SK-N-SH treated with all-trans-retinoic acid at 6 μM for 48 hours (cell line): ENCODE data around the gene RBM47.

ENCODE experiments used
- ATAC-seq: fragments of 200-7000 bp; cut with Tn5 transposase; 3 replicates; pipeline ENCODE4 v1.9.1; 2020; ENCODE audit warnings: mild to moderate bottlenecking, moderate library complexity
- BACH2 ChIP-seq: fragments of 250-450 bp; sonication (Bioruptor Pico); IDR thresholded peaks from 2 replicates; pipeline ENCODE4 v1.9.0; 2021; ENCODE audit warnings: mild to moderate bottlenecking, borderline replicate concordance
- ESRRG ChIP-seq: fragments of 250-450 bp; sonication (Bioruptor Pico); IDR thresholded peaks from 2 replicates; pipeline ENCODE4 v1.6.1; 2021; ENCODE audit warnings: mild to moderate bottlenecking
- GLIS3 ChIP-seq: fragments of 250-450 bp; sonication (Bioruptor Pico); IDR thresholded peaks from 2 replicates; pipeline ENCODE4 v1.5.0; 2020; ENCODE audit warnings: mild to moderate bottlenecking, moderate library complexity
- ISL1 ChIP-seq: fragments of 250-450 bp; sonication (Bioruptor Pico); IDR thresholded peaks from 2 replicates; pipeline ENCODE4 v2.1.2; 2022; ENCODE audit warnings: mild to moderate bottlenecking, moderate library complexity
- OSR1 ChIP-seq: fragments of 250-450 bp; sonication (Bioruptor Pico); IDR thresholded peaks from 2 replicates; pipeline ENCODE4 v1.8.0; 2022; ENCODE audit warnings: moderate library complexity, mild to moderate bottlenecking, inconsistent platforms
- PATZ1 ChIP-seq: fragments of 250-450 bp; sonication (Bioruptor Pico); IDR thresholded peaks from 2 replicates; pipeline ENCODE4 v1.8.0; 2020; ENCODE audit warnings: mild to moderate bottlenecking, moderate library complexity, borderline replicate concordance
- POU6F1 ChIP-seq: fragments of 250-450 bp; sonication (Bioruptor Pico); IDR thresholded peaks from 2 replicates; pipeline ENCODE4 v1.8.0; 2021; ENCODE audit warnings: low read depth, mild to moderate bottlenecking, moderate library complexity, borderline replicate concordance
- PPARA ChIP-seq: fragments of 250-450 bp; sonication (Bioruptor Pico); IDR thresholded peaks from 2 replicates; pipeline ENCODE4 v1.5.0; 2020; ENCODE audit warnings: mild to moderate bottlenecking, borderline replicate concordance
- RARB ChIP-seq: fragments of 250-450 bp; sonication (Bioruptor Pico); IDR thresholded peaks from 2 replicates; pipeline ENCODE4 v1.8.0; 2021; ENCODE audit warnings: mild to moderate bottlenecking, moderate library complexity
- SNAI2 ChIP-seq: fragments of 250-450 bp; sonication (Bioruptor Pico); IDR thresholded peaks from 2 replicates; pipeline ENCODE4 v1.5.0; 2020; ENCODE audit warnings: mild to moderate bottlenecking, moderate library complexity
- TCF4 ChIP-seq: fragments of 250-450 bp; sonication (Bioruptor Pico); IDR thresholded peaks from 2 replicates; pipeline ENCODE4 v1.8.0; 2021; ENCODE audit warnings: mild to moderate bottlenecking, moderate library complexity, borderline replicate concordance
- TOX ChIP-seq: fragments of 250-450 bp; sonication (Bioruptor Pico); IDR thresholded peaks from 2 replicates; pipeline ENCODE4 v1.8.0; 2021; ENCODE audit warnings: mild to moderate bottlenecking, moderate library complexity, borderline replicate concordance
- ZFP3 ChIP-seq: fragments of 250-450 bp; sonication (Bioruptor Pico); IDR thresholded peaks from 2 replicates; pipeline ENCODE4 v1.5.0; 2020; ENCODE audit warnings: mild to moderate bottlenecking, moderate library complexity
- ZFP30 ChIP-seq: fragments of 450-650 bp; formaldehyde crosslinking; IDR thresholded peaks from 2 replicates; pipeline ENCODE4 v1.5.0; 2022; ENCODE audit warnings: mild to moderate bottlenecking, moderate library complexity
- ZNF565 ChIP-seq: fragments of 450-650 bp; formaldehyde crosslinking; conservative IDR thresholded peaks from 2 replicates; pipeline ENCODE4 v1.5.0; 2020; ENCODE audit warnings: low read depth, mild to moderate bottlenecking, moderate library complexity
- ZNF70 ChIP-seq: fragments of 450-650 bp; formaldehyde crosslinking; IDR thresholded peaks from 2 replicates; pipeline ENCODE4 v1.5.0; 2020; ENCODE audit warnings: mild to moderate bottlenecking, moderate library complexity
- ZNF8 ChIP-seq: fragments of 450-650 bp; formaldehyde crosslinking; IDR thresholded peaks from 2 replicates; pipeline ENCODE4 v1.5.0; 2020; ENCODE audit warnings: mild to moderate bottlenecking, moderate library complexity
- TF ChIP-seq, protein P1 (sequence below): fragments of 250-450 bp; sonication (Bioruptor Pico); IDR thresholded peaks from 2 replicates; pipeline ENCODE4 v1.5.0; 2020; ENCODE audit warnings: mild to moderate bottlenecking, moderate library complexity
- TF ChIP-seq, protein P2 (sequence below): fragments of 250-450 bp; sonication (Bioruptor Pico); IDR thresholded peaks from 2 replicates; pipeline ENCODE4 v1.5.1; 2021; ENCODE audit warnings: mild to moderate bottlenecking, moderate library complexity

RBM47 gene

DNA sequence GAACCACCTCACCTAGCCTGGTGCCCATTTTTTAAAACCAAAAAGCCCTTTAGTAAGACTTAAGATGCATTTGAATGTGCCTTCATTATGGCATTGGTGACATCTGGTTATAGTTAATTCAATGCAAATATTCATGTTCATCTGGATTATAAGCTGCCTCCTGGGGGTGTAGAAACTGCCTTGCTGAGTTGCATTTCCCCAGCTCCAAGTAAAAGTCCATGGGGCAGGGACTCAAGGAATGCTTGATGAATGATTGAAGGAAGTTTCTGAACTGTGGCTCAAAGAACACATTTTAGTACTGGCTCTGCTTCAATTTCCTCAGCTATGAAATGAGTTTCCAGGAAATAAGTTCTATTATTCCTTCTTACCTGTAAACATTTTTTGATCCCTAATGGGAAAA lies 18.5 kb upstream of the RBM47 start (continued):
- TF ChIP-seq, protein P1, sequence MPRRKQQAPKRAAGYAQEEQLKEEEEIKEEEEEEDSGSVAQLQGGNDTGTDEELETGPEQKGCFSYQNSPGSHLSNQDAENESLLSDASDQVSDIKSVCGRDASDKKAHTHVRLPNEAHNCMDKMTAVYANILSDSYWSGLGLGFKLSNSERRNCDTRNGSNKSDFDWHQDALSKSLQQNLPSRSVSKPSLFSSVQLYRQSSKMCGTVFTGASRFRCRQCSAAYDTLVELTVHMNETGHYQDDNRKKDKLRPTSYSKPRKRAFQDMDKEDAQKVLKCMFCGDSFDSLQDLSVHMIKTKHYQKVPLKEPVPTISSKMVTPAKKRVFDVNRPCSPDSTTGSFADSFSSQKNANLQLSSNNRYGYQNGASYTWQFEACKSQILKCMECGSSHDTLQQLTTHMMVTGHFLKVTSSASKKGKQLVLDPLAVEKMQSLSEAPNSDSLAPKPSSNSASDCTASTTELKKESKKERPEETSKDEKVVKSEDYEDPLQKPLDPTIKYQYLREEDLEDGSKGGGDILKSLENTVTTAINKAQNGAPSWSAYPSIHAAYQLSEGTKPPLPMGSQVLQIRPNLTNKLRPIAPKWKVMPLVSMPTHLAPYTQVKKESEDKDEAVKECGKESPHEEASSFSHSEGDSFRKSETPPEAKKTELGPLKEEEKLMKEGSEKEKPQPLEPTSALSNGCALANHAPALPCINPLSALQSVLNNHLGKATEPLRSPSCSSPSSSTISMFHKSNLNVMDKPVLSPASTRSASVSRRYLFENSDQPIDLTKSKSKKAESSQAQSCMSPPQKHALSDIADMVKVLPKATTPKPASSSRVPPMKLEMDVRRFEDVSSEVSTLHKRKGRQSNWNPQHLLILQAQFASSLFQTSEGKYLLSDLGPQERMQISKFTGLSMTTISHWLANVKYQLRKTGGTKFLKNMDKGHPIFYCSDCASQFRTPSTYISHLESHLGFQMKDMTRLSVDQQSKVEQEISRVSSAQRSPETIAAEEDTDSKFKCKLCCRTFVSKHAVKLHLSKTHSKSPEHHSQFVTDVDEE (CRISPR knock-in tag): no peak
- TF ChIP-seq PATZ1 (CRISPR knock-in tag) (no peak), ESRRG (CRISPR knock-in tag) (no peak), ZFP3 (CRISPR knock-in tag) (no peak), SNAI2 (no peak), ZNF70 (CRISPR knock-in tag) (no peak), ISL1 (no peak), ZNF8 (CRISPR knock-in tag) (no peak), ZNF565 (CRISPR knock-in tag) (no peak), ZFP30 (CRISPR knock-in tag) (no peak), PPARA (CRISPR knock-in tag) (no peak), GLIS3 (CRISPR knock-in tag) (no peak)

- no peak for ATAC-seq
- no peak for TF ChIP-seq PATZ1 (CRISPR knock-in tag)
- TF ChIP-seq, protein P2, sequence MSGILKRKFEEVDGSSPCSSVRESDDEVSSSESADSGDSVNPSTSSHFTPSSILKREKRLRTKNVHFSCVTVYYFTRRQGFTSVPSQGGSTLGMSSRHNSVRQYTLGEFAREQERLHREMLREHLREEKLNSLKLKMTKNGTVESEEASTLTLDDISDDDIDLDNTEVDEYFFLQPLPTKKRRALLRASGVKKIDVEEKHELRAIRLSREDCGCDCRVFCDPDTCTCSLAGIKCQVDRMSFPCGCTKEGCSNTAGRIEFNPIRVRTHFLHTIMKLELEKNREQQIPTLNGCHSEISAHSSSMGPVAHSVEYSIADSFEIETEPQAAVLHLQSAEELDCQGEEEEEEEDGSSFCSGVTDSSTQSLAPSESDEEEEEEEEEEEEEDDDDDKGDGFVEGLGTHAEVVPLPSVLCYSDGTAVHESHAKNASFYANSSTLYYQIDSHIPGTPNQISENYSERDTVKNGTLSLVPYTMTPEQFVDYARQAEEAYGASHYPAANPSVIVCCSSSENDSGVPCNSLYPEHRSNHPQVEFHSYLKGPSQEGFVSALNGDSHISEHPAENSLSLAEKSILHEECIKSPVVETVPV (CRISPR knock-in tag): no peak
- TF ChIP-seq SNAI2: no peak
- no peak for TF ChIP-seq GLIS3 (CRISPR knock-in tag)
- TF ChIP-seq TOX (CRISPR knock-in tag): no peak
- no peak for TF ChIP-seq ZNF565 (CRISPR knock-in tag)
- no peak for TF ChIP-seq ZNF8 (CRISPR knock-in tag)
- no peak for TF ChIP-seq ZFP3 (CRISPR knock-in tag)
- TF ChIP-seq, protein P1 (CRISPR knock-in tag): no peak
- TF ChIP-seq ZFP30 (CRISPR knock-in tag): no peak
- TF ChIP-seq ISL1: no peak
- TF ChIP-seq TCF4: no peak
Observed at GRCh38 chr4:40645586-40645985, 15.9 kb upstream of the RBM47 start.

- TF ChIP-seq ZNF70 (CRISPR knock-in tag) (no peak), ISL1 (no peak), ZNF8 (CRISPR knock-in tag) (no peak), TOX (CRISPR knock-in tag) (no peak)
- ATAC-seq: no peak
Observed at GRCh38 chr4:40632080-40632479, 2.4 kb upstream of the RBM47 start.

GRCh38 chr4:40630335-40631021 lies 814 bp upstream of the RBM47 start:
- TF ChIP-seq GLIS3 (CRISPR knock-in tag) (no peak), OSR1 (CRISPR knock-in tag) (no peak), POU6F1 (no peak), RARB (CRISPR knock-in tag) (no peak), ISL1 (no peak), BACH2 (CRISPR knock-in tag) (no peak)
- TF ChIP-seq, all 23 proteins: peak for 0
- ATAC-seq: no peak
